ENCODE data around the gene JMJD7.

- TF ChIP-seq CTCF (IDR thresholded peaks at IDR 0.05) (no peak), POLR2A (IDR thresholded peaks at IDR 0.05) (no peak)
These were observed 51.5 kb downstream of the JMJD7 start for GRCh38 chr15:41879321-41879845.

Data from breast epithelium (tissue), 3 donors.